RWPE2 (cell line): ENCODE measurements around the gene FBXW10.
A peak's percentile ranks its signal among the peaks of the same experiment; 100 is the strongest.
"Not testable (repeated sequence)": the region's sequence is repeated elsewhere in the genome, so short reads cannot be mapped to it uniquely, and the experiment has no call there.

ENCODE experiments used
- ATAC-seq: fragments of 200-7000 bp; cut with Tn5 transposase; 3 replicates; pipeline ENCODE4 v1.9.1; 2021; ENCODE audit warnings: low read depth
- DNase-seq: peaks from one replicate; pipeline ENCODE4 v3.0.0-alpha.2; 2020; ENCODE audit warnings: low spot score
- H3K27ac ChIP-seq: fragments of 450-650 bp; 2 replicates; pipeline ENCODE4 v1.5.1; 2017; ENCODE audit warnings: mild to moderate bottlenecking; ENCODE audit not compliant: poor library complexity, severe bottlenecking
- H3K27me3 ChIP-seq: fragments of 250-450 bp; sonication (Bioruptor Pico); 2 replicates; pipeline ENCODE4 v1.5.1; 2021; ENCODE audit warnings: mild to moderate bottlenecking, moderate library complexity; ENCODE audit not compliant: insufficient read depth, poor library complexity, severe bottlenecking
- H3K36me3 ChIP-seq: fragments of 250-450 bp; sonication (Bioruptor Pico); 2 replicates; pipeline ENCODE4 v1.5.1; 2020; ENCODE audit warnings: low read depth, mild to moderate bottlenecking, moderate library complexity
- H3K4me1 ChIP-seq: fragments of 250-450 bp; sonication (Bioruptor Pico); 2 replicates; pipeline ENCODE4 v1.5.1; 2021; ENCODE audit warnings: mild to moderate bottlenecking, moderate library complexity; ENCODE audit not compliant: insufficient read depth, poor library complexity, severe bottlenecking
- H3K4me3 ChIP-seq: fragments of 250-450 bp; sonication (Bioruptor Pico); 2 replicates; pipeline ENCODE4 v1.5.1; 2021; ENCODE audit warnings: mild to moderate bottlenecking, moderate library complexity; ENCODE audit not compliant: severe bottlenecking
- H3K9me3 ChIP-seq: fragments of 250-450 bp; sonication (Bioruptor Pico); 2 replicates; pipeline ENCODE4 v1.5.1; 2021; ENCODE audit warnings: mild to moderate bottlenecking, moderate library complexity; ENCODE audit not compliant: severe bottlenecking

The FBXW10 gene

DNA sequence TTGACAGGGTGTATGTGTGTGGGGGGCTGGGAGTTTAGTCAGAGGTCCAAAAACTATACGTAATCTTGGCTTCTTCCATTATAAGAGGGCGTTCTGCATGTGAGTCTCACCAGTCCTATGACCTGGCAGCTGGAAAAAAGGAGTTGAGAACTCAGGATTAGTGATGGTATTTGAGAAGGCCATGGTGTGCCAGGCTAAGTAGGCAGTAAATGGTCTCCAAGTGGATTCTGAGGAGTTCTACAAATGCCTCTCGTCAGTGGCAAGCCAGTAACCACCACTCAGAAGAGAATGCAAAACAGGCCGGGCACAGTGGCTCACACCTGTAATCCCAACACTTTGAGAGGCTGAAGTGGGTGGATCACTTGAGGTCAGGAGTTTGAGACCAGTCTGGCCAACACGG lies 21.2 kb upstream of the FBXW10 start:
- H3K4me3 ChIP-seq, H3K27ac ChIP-seq: not testable (repeated sequence)

GRCh38 chr17:18723509-18723908 lies 20.3 kb upstream of the FBXW10 start:
- not testable (repeated sequence) for H3K36me3 ChIP-seq, H3K9me3 ChIP-seq, ATAC-seq, DNase-seq, H3K27ac ChIP-seq, H3K27me3 ChIP-seq, H3K4me3 ChIP-seq
- peaks cover 11% of the 10 kb centered on the region for H3K4me1 ChIP-seq

More for the DNA sequence above, 21.2 kb upstream of the FBXW10 start:
- H3K4me1 ChIP-seq: peaks cover 11% of the 10 kb centered on the region
- not testable (repeated sequence) for H3K27me3 ChIP-seq, H3K9me3 ChIP-seq, ATAC-seq, DNase-seq, H3K36me3 ChIP-seq

- not testable (repeated sequence) for H3K27me3 ChIP-seq, H3K4me3 ChIP-seq, H3K36me3 ChIP-seq, H3K27ac ChIP-seq, H3K4me1 ChIP-seq, DNase-seq, H3K9me3 ChIP-seq
- peak; percentile 61; the same call in 2 of the 3 replicates for ATAC-seq
Measured at GRCh38 chr17:18732438-18732837, 11.4 kb upstream of the FBXW10 start.

DNA sequence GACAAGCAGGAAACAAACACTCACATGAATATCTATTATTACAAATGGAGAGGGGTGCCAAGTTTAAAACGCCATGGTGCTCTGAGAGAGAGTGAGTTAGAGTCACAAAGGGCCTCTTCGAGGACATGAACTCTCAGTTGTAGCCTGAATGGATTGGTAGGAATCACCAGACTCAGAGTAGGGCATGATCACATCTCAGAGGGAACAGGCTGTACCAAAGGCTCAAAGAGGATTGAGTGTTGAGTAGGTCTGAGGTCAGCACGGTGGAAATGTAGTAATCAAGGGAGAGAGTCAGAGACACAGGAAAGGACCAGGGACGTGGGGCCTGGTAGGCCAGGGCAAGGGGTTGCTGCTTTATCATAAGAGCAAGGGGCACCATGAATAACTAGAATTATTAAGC lies 10.5 kb upstream of the FBXW10 start:
- H3K36me3 ChIP-seq, H3K9me3 ChIP-seq, ATAC-seq, H3K4me1 ChIP-seq, H3K27me3 ChIP-seq, H3K27ac ChIP-seq, H3K4me3 ChIP-seq, DNase-seq: not testable (repeated sequence)

DNA sequence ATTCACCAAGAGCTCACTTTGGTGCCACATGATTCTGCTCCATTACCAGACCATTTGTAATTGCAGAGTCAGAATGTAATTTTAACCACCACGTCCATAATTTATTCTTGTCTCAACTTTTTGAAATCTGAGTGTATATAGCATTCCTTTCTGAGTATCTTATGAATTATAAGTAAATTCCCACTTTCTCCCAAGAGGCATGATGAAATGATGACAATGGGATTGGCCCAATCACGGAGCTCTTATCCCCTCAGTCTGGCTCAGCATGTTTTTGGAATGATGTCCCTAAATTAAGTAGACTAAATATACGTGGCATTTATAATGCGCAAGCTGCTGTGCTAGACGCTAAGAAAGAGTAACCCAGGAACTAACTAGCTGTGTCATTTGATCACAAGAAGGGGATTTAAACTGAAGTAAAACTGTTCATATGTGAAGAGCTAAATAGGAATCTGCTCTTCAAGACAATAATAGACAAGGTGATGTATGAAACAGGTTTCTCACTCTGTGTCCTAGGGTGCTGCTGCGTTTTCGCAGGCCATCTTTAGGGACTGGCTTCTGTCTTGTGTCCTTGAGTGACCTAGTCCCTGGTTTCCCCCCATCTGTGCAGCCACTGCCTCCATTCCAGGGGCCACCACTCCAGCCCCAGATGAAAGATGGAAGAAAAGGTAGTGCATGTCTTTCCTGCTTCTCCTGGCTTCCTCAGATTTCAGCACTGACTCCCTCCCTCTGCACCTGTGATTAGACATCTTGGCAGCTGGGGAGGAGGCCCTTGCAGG lies 4.0 kb upstream of the FBXW10 start:
- H3K27ac ChIP-seq, ATAC-seq, H3K27me3 ChIP-seq: not testable (repeated sequence)

GRCh38 chr17:18741228-18741627 lies 2.6 kb upstream of the FBXW10 start:
- not testable (repeated sequence) for DNase-seq, H3K36me3 ChIP-seq, H3K9me3 ChIP-seq, H3K27ac ChIP-seq, H3K27me3 ChIP-seq, ATAC-seq, H3K4me1 ChIP-seq, H3K4me3 ChIP-seq

More for the DNA sequence above, 4.0 kb upstream of the FBXW10 start:
- not testable (repeated sequence) for DNase-seq, H3K9me3 ChIP-seq, H3K36me3 ChIP-seq, H3K4me1 ChIP-seq, H3K4me3 ChIP-seq

GRCh38 chr17:18744726-18745125 lies 872 bp downstream of the FBXW10 start:
- H3K36me3 ChIP-seq, ATAC-seq, H3K4me1 ChIP-seq: not testable (repeated sequence)

DNA sequence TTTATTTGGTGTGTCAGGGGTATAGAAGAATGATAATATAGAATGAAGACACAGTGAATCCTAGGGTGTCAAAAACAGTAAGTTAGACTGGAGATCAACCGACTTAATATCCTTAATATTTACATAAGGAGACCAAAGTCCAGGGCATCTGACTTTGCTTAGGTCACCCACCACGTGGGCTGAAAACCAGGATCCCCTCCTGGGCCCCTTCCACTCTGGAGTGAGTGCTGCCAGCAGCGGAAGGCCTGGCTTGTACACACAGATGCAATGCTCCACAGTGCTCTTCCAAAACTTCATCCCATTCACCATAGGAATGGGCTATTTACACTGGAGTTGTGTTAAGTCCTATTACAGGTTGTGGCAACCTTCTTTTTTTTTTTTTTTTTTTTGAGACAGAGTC lies 2.7 kb downstream of the FBXW10 start:
- not testable (repeated sequence) for H3K27ac ChIP-seq, ATAC-seq, H3K27me3 ChIP-seq, H3K36me3 ChIP-seq, H3K4me3 ChIP-seq, DNase-seq, H3K4me1 ChIP-seq, H3K9me3 ChIP-seq

More at GRCh38 chr17:18744726-18745125, 872 bp downstream of the FBXW10 start:
- DNase-seq, H3K27ac ChIP-seq, H3K9me3 ChIP-seq, H3K4me3 ChIP-seq, H3K27me3 ChIP-seq: not testable (repeated sequence)

GRCh38 chr17:18747501-18747900 lies 3.6 kb downstream of the FBXW10 start:
- ATAC-seq, H3K4me3 ChIP-seq, H3K36me3 ChIP-seq, H3K4me1 ChIP-seq, H3K27me3 ChIP-seq, DNase-seq, H3K27ac ChIP-seq, H3K9me3 ChIP-seq: not testable (repeated sequence)

GRCh38 chr17:18750242-18750641 lies 6.4 kb downstream of the FBXW10 start:
- not testable (repeated sequence) for ATAC-seq, H3K36me3 ChIP-seq, H3K27ac ChIP-seq, H3K27me3 ChIP-seq, H3K9me3 ChIP-seq, DNase-seq, H3K4me3 ChIP-seq, H3K4me1 ChIP-seq

DNA sequence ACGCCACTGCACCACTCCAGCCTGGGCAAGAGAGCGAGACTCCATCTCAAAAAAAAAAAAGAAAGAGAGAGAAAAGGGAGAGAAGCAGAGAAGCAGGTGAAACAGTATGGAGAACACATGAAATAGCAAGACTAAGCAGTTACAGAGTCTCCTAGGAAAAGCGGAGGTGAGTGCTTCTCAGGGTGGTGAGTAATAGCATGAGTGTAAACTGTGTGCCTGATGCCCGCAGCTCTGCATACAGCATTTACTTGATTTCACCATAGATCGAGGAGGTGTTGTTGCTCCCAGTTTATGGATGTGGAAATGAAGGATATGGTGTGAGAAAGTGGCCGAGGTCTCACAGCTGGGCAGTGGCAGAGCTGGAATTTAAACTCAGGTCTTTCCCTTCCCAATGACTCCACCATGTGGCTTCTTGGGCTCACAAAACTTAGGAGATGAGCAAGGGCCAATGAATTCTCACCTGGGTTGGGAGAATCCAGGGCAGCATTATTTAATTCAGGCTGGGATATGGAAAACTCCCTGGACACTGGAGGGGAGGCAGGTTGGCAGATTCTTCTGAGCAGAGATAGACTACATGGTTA lies 10.1 kb downstream of the FBXW10 start:
- DNase-seq, H3K4me3 ChIP-seq, H3K9me3 ChIP-seq, H3K4me1 ChIP-seq, H3K27ac ChIP-seq, H3K36me3 ChIP-seq, H3K27me3 ChIP-seq: not testable (repeated sequence)
- peak; percentile 61 for ATAC-seq
